SK-N-SH (cell line): ENCODE measurements around the gene TBCD. TPM values are rescaled to one million over a fixed set of nuclear protein-coding genes. Genes with fewer than 3 reads are reported as not detected.

Experiments
- CTCF ChIA-PET: fragments of 300-600, 350-600 bp; formaldehyde crosslinking; extraction: SDS; loops from one replicate; lab custom pipeline; 2021; lab: Yijun Ruan, JAX
- POLR2A ChIA-PET: fragments of 350-600 bp; sonication (Branson Sonifier 250); formaldehyde crosslinking; extraction: SDS; loops from one replicate; lab custom pipeline; 2020; ENCODE audit warnings: antibody characterized with exemption, inconsistent platforms; lab: Yijun Ruan, JAX
- DNase-seq: peaks from one replicate; pipeline ENCODE4 v3.0.0; 2012
- H2AFZ ChIP-seq: fragments of 200-600 bp; sonication (generic); 2 replicates; pipeline ENCODE4 v1.8.1; 2016; ENCODE audit warnings: antibody characterized with exemption, mild to moderate bottlenecking, low read depth
- H3F3A ChIP-seq: fragments of 200-600 bp; sonication (generic); replicated peaks from 2 replicates; pipeline ENCODE3; 2016; ENCODE audit warnings: antibody characterized with exemption, mild to moderate bottlenecking; ENCODE audit not compliant: insufficient read depth
- H3K27ac ChIP-seq, 2 experiments: fragments of 200-500 bp in 1 of 2; fragments of 200-600 bp in 1 of 2; sonication (Bioruptor generic) in 1 of 2; sonication (generic), shearing (Covaris generic) in 1 of 2; 2 replicates each; pipeline versions ENCODE4 v1.5.1 to v1.6.1; 2014 to 2016; ENCODE audit warnings: low read depth in 2 of 2, inconsistent platforms in 1 of 2, low read length in 1 of 2, mild to moderate bottlenecking in 1 of 2, mixed read lengths in 1 of 2
- H3K27me3 ChIP-seq: fragments of 200-600 bp; sonication (generic), shearing (Covaris generic); 2 replicates; pipeline ENCODE4 v1.6.1; 2016; ENCODE audit warnings: mixed run types; ENCODE audit not compliant: insufficient read depth
- H3K36me3 ChIP-seq, 2 experiments: fragments of 200-500 bp in 1 of 2; fragments of 200-600 bp in 1 of 2; sonication (Bioruptor generic) in 1 of 2; sonication (generic) in 1 of 2; replicated peaks in 1 of 2; 2 replicates each; pipeline versions ENCODE3 to v1.5.1; 2014 to 2016; ENCODE audit warnings: low read length in 1 of 2, mild to moderate bottlenecking in 1 of 2; ENCODE audit not compliant: insufficient read depth in 2 of 2, control insufficient read depth in 1 of 2
- H3K4me1 ChIP-seq, 2 experiments: fragments of 200-500 bp in 1 of 2; fragments of 200-600 bp in 1 of 2; sonication (Bioruptor generic) in 1 of 2; sonication (generic), shearing (Covaris generic) in 1 of 2; 2 replicates each; pipeline versions ENCODE4 v1.5.1 to v1.6.1; 2014 to 2016; ENCODE audit warnings: low read depth in 1 of 2, low read length in 1 of 2, mixed run types in 1 of 2; ENCODE audit not compliant: insufficient read depth in 2 of 2, control insufficient read depth in 1 of 2
- H3K4me2 ChIP-seq: fragments of 200-600 bp; sonication (generic), shearing (Covaris generic); 2 replicates; pipeline ENCODE4 v1.6.1; 2017; ENCODE audit warnings: mixed run types
- H3K4me3 ChIP-seq, 2 experiments: fragments of 200-500 bp in 1 of 2; fragments of 200-600 bp in 1 of 2; sonication (Bioruptor generic) in 1 of 2; sonication (generic), shearing (Covaris generic) in 1 of 2; 2 replicates each; pipeline versions ENCODE4 v1.5.1 to v1.8.1; 2014 to 2016; ENCODE audit warnings: low read depth in 2 of 2, inconsistent platforms in 1 of 2, low read length in 1 of 2, mild to moderate bottlenecking in 1 of 2, mixed read lengths in 1 of 2, moderate library complexity in 1 of 2
- H3K79me2 ChIP-seq: fragments of 200-600 bp; sonication (generic); 2 replicates; pipeline ENCODE4 v1.8.1; 2017; ENCODE audit warnings: mild to moderate bottlenecking; ENCODE audit not compliant: insufficient read depth
- H3K9ac ChIP-seq: fragments of 200-600 bp; sonication (generic); 2 replicates; pipeline ENCODE4 v1.6.1; 2017; ENCODE audit warnings: mixed run types
- H3K9me2 ChIP-seq: fragments of 200-600 bp; sonication (generic); 2 replicates; pipeline ENCODE4 v1.6.1; 2017; ENCODE audit warnings: mixed run types
- H3K9me3 ChIP-seq: fragments of 200-600 bp; sonication (generic); 2 replicates; pipeline ENCODE4 v1.6.1; 2017; ENCODE audit warnings: mixed run types, mild to moderate bottlenecking, moderate library complexity
- H4K20me1 ChIP-seq: fragments of 200-600 bp; sonication (generic); 2 replicates; pipeline ENCODE4 v1.6.1; 2017; ENCODE audit warnings: mild to moderate bottlenecking, mixed run types; ENCODE audit not compliant: insufficient read depth
- CHD2 ChIP-seq: fragments of 150-350 bp; IDR thresholded peaks from 2 replicates; pipeline ENCODE4 v1.6.1; 2018; ENCODE audit warnings: low read length; ENCODE audit not compliant: partially characterized antibody
- ELF1 ChIP-seq: IDR thresholded peaks from 2 replicates; pipeline ENCODE4 v1.4.0; 2012
- EZH2phosphoT487 ChIP-seq: fragments of 200-600 bp; sonication (generic); IDR thresholded peaks from 2 replicates; pipeline ENCODE4 v1.6.1; 2017; ENCODE audit warnings: low read depth, mixed run types, mild to moderate bottlenecking, antibody characterized with exemption, moderate library complexity, borderline replicate concordance
- GATA2 ChIP-seq: sonication (generic); formaldehyde crosslinking; IDR thresholded peaks from 2 replicates; pipeline ENCODE4 v1.5.0; 2020; ENCODE audit warnings: mild to moderate bottlenecking, missing genetic modification reagents
- JUND ChIP-seq: IDR thresholded peaks from 2 replicates; pipeline ENCODE4 v1.4.0; 2012
- MXI1 ChIP-seq: IDR thresholded peaks from 2 replicates; pipeline ENCODE4 v1.6.1; 2012; ENCODE audit warnings: mild to moderate bottlenecking, low read depth, low read length, improper control_type of control experiment
- NFIC ChIP-seq: IDR thresholded peaks from 2 replicates; pipeline ENCODE4 v1.4.0; 2012; ENCODE audit warnings: borderline replicate concordance
- POLR2AphosphoS5 ChIP-seq: IDR thresholded peaks from 2 replicates; pipeline ENCODE4 v1.6.1; 2012; ENCODE audit warnings: low read depth, low read length
- RAD21 ChIP-seq: IDR thresholded peaks from 2 replicates; pipeline ENCODE4 v1.6.1; 2012; ENCODE audit warnings: mild to moderate bottlenecking, low read length
- RFX5 ChIP-seq: IDR thresholded peaks from 2 replicates; pipeline ENCODE4 v1.6.1; 2012; ENCODE audit warnings: mild to moderate bottlenecking, improper control_type of control experiment, low read length
- RXRA ChIP-seq: IDR thresholded peaks from 2 replicates; pipeline ENCODE4 v1.4.0; 2012; ENCODE audit warnings: low read depth, mild to moderate bottlenecking, borderline replicate concordance
- TAF1 ChIP-seq: IDR thresholded peaks from 2 replicates; pipeline ENCODE4 v1.6.1; 2012; ENCODE audit warnings: low read depth, mild to moderate bottlenecking, low read length, moderate library complexity, borderline replicate concordance
- TCF12 ChIP-seq: IDR thresholded peaks from 2 replicates; pipeline ENCODE4 v1.4.0; 2012
- YY1 ChIP-seq: IDR thresholded peaks from 2 replicates; pipeline ENCODE4 v1.4.0; 2012; ENCODE audit warnings: low read depth, mild to moderate bottlenecking
- WGBS: methylation state at CpG from one replicate; pipeline ENCODE4 v1.1.6; 2017; ENCODE audit warnings: low lambda C conversion rate; 5-methylcytosine and 5-hydroxymethylcytosine counted together
- polyA plus RNA-seq, 3 experiments: library from polyadenylated mRNA; depleted of rRNA; stranded (reverse); fragments of >200 nt; gene quantifications; 2 replicates each; pipeline ENCODE4 v1.2.3, GENCODE V29; 2012
- TF ChIP-seq, protein P1 (sequence below): fragments of 200-600 bp; sonication (generic); IDR thresholded peaks from 2 replicates; pipeline ENCODE4 v1.6.1; 2017; ENCODE audit warnings: antibody characterized with exemption, mild to moderate bottlenecking, moderate library complexity
- TF ChIP-seq, protein P2 (sequence below): IDR thresholded peaks from 2 replicates; pipeline ENCODE4 v1.4.0; 2012; ENCODE audit warnings: low read depth, borderline replicate concordance

TBCD gene
- polyA plus RNA-seq, 1 of the 3 experiments (the other 2 are of a cell fraction): 107 TPM

DNA sequence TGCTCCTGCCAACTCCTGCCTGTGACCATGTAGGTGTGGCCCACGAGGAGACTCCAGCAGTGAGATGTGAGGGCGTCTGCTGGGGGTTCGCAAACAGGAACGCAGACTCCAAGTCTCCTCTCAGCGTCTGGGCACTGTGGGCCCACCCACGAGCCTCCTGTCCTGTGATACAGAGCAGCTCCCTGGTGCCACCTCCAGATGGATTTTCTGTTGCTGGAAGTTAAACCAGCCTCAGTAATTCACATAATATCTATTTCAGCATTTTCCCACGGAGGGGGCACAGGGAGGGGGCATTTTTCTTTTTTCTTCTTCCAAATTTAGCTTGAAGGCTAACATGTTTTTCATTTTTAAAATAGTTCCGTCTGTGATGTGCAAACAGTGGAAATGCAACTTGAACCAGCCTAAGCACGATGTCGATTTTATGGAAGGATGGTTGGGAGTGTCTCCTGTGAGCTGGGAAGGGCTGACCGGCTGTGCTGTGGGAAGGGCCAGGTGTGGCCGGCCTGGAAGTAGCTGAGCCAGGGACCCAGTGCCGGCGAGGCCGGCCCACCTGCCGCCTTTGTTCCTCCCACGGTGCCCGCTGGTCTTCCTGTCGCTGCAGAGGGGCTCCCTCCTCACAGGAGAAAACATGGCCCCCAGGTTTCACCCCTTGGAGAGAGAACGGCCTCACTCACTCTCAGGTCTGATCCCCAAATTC, 49.5 kb upstream of the TBCD start:
- 70% methylated on average over 19 of the region's 20 CpGs for WGBS
- Histone ChIP-seq H3K4me2 (no peak overlapping the region), H3K4me3 (no peak overlapping the region), H3K9me3 (no peaks in the 10 kb centered on the region), H4K20me1 (no peaks in the 10 kb centered on the region), H3K36me3 (no peaks in the 10 kb centered on the region), H3K79me2 (no peaks in the 10 kb centered on the region), H3F3A (peaks cover 2% of the 10 kb centered on the region), H3K9ac (no peak overlapping the region), H2AFZ (no peak overlapping the region), H3K9me2 (no peaks in the 10 kb centered on the region), H3K27me3 (no peaks in the 10 kb centered on the region), H3K27ac (no peak overlapping the region), H3K4me1 (peaks cover 0 to 8% of the 10 kb centered on the region in 2 experiments; a peak in 1 of 4 replicates)
- ChIA-PET POLR2A (no interaction called here), CTCF (interaction anchor here (1.3 kb wide), 1 partner anchor 9 kb away, joined by 5 read pairs; no protein-coding TSS in a partner anchor)
- no peak for DNase-seq
- TF ChIP-seq JUND (no peak), CHD2 (no peak), RFX5 (no peak), YY1 (no peak), RAD21 (no peak), NFIC (no peak), GATA2 (CRISPR knock-in tag) (no peak), EZH2phosphoT487 (no peak), TAF1 (no peak), ELF1 (no peak), MXI1 (no peak), RXRA (no peak), POLR2AphosphoS5 (no peak), TCF12 (no peak)
- TF ChIP-seq, protein P1, sequence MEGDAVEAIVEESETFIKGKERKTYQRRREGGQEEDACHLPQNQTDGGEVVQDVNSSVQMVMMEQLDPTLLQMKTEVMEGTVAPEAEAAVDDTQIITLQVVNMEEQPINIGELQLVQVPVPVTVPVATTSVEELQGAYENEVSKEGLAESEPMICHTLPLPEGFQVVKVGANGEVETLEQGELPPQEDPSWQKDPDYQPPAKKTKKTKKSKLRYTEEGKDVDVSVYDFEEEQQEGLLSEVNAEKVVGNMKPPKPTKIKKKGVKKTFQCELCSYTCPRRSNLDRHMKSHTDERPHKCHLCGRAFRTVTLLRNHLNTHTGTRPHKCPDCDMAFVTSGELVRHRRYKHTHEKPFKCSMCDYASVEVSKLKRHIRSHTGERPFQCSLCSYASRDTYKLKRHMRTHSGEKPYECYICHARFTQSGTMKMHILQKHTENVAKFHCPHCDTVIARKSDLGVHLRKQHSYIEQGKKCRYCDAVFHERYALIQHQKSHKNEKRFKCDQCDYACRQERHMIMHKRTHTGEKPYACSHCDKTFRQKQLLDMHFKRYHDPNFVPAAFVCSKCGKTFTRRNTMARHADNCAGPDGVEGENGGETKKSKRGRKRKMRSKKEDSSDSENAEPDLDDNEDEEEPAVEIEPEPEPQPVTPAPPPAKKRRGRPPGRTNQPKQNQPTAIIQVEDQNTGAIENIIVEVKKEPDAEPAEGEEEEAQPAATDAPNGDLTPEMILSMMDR: no peak
- TF ChIP-seq, protein P2, sequence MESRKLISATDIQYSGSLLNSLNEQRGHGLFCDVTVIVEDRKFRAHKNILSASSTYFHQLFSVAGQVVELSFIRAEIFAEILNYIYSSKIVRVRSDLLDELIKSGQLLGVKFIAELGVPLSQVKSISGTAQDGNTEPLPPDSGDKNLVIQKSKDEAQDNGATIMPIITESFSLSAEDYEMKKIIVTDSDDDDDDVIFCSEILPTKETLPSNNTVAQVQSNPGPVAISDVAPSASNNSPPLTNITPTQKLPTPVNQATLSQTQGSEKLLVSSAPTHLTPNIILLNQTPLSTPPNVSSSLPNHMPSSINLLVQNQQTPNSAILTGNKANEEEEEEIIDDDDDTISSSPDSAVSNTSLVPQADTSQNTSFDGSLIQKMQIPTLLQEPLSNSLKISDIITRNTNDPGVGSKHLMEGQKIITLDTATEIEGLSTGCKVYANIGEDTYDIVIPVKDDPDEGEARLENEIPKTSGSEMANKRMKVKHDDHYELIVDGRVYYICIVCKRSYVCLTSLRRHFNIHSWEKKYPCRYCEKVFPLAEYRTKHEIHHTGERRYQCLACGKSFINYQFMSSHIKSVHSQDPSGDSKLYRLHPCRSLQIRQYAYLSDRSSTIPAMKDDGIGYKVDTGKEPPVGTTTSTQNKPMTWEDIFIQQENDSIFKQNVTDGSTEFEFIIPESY: no peak
